Vagina (tissue), 2 donors: ENCODE results near the gene BIN1.

Experiments
- POLR2A ChIP-seq, 2 donors: fragments of 450-650 bp; IDR thresholded peaks; one replicate each; pipeline ENCODE4 v1.6.1; 2017; ENCODE audit warnings: antibody characterized with exemption in 2 of 2, mild to moderate bottlenecking in 2 of 2, moderate library complexity in 2 of 2
- POLR2AphosphoS5 ChIP-seq, 2 donors: sonication (generic); formaldehyde crosslinking; IDR thresholded peaks; one replicate each; pipeline ENCODE4 v1.9.0; 2017; ENCODE audit warnings: antibody characterized with exemption in 2 of 2, mild to moderate bottlenecking in 2 of 2, low read depth in 1 of 2; ENCODE audit not compliant: insufficient read depth in 1 of 2
- TF ChIP-seq, protein P1 (sequence below), 3 experiments: fragments of 450-650 bp in 2 of 3; fragments of 200-600 bp in 1 of 3; sonication (generic) in 1 of 3; IDR thresholded peaks; one replicate each; pipeline ENCODE4 v1.5.1; 2017 to 2019; ENCODE audit warnings: antibody characterized with exemption in 3 of 3, mild to moderate bottlenecking in 2 of 3, moderate library complexity in 2 of 3

DNA sequence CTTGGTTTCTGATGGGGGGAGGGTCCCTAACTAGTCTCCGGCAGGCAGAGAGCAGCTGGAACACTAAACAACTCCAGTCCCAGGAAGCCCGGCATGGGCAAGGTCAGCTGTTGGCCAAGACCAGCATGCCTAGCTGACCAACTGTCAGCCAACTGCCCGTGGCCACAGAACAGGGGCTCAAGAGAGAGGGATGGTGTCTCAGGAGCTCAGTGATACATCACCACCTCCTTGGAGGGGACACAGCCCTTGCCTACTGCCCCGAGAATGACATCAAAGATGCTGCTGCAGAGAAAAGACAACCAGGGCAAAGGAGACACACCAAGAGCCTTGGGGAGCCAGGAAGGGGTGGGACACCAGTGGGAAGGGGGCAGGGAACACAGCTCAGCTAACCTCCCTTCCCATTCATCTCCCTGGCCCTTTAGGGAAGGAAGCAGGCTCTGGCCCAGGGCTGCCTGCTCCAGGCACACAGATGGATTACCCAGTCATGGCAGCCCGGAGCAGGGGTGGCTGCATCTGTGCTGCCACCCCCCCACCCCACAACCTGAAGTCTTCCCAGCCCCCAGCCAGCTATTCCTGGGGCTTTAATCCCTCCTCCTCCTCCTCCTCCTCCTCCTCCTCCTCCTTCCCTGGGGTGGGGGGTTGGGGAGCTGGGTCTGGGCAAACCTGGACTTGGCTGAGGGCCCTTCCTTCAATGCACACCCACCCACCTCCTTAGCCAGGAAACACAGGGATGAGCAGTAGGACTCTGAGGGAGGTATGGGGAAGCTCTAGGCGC is 1.9 kb downstream of the BIN1 start:
- TF ChIP-seq, protein P1, sequence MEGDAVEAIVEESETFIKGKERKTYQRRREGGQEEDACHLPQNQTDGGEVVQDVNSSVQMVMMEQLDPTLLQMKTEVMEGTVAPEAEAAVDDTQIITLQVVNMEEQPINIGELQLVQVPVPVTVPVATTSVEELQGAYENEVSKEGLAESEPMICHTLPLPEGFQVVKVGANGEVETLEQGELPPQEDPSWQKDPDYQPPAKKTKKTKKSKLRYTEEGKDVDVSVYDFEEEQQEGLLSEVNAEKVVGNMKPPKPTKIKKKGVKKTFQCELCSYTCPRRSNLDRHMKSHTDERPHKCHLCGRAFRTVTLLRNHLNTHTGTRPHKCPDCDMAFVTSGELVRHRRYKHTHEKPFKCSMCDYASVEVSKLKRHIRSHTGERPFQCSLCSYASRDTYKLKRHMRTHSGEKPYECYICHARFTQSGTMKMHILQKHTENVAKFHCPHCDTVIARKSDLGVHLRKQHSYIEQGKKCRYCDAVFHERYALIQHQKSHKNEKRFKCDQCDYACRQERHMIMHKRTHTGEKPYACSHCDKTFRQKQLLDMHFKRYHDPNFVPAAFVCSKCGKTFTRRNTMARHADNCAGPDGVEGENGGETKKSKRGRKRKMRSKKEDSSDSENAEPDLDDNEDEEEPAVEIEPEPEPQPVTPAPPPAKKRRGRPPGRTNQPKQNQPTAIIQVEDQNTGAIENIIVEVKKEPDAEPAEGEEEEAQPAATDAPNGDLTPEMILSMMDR (IDR thresholded peaks at IDR 0.05): no peak
- TF ChIP-seq POLR2AphosphoS5 (IDR thresholded peaks at IDR 0.05; ENCODE audit: insufficient read depth in 1 of 2, low read depth in 1 of 2) (no peak), POLR2A (IDR thresholded peaks at IDR 0.05) (no peak)
